Mononuclear cell (primary cell): ENCODE results near the gene CD36. TPM values are rescaled to one million over a fixed set of nuclear protein-coding genes. Genes with fewer than 3 reads are reported as not detected.

Experiments
- total RNA-seq: library from RNA; depleted of rRNA; stranded (reverse); fragments of >200 nt; gene quantifications from one replicate; pipeline ENCODE4 v1.2.3, GENCODE V29; 2012

Gene CD36
- total RNA-seq, 1 donor = 364 TPM

Other genes with a start within 250 kb of the CD36 start
- gene GNAT3, start 126.6 kb upstream of the CD36 start, total RNA-seq = not detected